Measurements from ENCODE around the gene PTPN6.

PTPN6 gene

DNA sequence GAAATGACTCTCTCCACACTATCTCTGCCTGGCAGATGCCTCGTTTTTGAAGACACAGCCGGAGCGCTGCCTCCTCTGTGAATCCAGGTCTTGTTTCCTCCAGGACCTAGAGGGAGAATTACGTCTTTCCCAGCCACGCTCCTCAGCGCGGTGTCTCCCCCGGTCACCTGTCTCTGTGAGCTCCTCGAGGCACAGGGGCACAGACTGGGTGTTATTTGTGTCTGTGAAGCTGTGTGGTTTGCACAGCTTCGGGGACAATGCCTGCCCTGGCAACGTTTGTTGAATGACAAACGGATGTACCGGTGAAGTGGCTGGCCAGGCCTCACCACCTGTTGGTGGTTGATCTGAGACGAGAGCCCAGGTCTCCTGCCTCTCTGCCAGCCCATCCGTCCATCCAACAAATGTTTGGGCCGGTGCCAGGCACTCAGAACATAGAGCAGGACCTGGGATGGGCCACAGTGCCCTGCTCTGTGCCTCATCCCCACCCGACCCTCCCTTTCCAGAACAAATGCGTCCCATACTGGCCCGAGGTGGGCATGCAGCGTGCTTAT lies 6.1 kb downstream of the PTPN6 start:
- no peak for DNase-seq

DNA sequence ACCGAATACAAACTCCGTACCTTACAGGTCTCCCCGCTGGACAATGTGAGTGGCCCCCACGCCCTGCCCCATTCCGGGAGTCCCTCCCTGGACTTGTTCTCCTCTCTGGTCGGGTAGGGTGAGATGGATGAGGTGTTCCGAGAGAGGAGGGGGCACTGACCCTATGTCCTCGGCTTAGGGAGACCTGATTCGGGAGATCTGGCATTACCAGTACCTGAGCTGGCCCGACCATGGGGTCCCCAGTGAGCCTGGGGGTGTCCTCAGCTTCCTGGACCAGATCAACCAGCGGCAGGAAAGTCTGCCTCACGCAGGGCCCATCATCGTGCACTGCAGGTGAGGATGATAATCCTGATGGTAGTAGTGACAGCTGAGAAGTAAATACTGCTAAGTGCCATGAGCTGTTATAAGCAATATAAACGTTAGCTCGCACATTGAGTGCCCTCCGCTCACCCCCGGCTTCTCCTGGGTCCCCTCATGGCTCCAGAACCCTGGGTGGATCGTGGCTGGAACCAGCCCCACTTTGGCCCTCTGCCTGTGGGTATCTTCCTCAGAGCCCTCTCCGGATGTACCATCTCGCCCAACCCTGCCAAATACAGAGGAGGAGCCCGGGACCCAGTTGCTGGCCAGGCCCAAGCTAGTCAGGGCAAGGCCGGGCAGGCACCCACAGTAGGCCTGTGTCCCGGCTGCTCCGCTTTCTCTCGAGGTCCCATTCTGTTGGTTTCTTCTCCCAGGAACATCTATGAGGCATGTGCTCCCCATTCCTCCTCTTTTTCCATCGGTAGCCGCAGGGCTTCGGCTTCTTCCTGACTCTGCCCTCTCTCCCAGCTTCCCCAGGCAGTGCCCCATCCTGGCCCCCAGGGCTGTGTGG lies 6.8 kb downstream of the PTPN6 start:
- no peak for DNase-seq

DNA sequence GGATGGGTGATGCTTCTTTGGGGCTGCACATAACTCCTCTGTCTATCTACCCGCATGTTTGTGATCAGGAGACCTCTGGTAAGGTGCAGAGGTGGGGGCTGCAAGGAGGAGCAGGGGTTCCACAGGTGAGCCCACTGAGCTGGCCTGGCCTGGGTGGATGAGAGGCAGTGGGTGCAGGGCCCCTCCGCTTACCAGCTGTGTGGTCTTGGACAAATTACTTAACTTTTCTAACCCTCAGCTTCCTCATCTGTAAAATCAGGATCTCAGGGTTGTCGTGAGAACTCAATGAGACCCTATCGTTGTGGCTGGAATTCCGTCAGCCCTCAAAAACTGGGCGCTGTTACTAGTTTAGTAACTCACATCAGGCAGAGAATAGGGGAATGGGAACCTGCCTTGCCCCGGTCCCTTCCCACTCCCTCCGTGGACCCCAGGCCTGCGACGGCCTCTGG lies 7.5 kb downstream of the PTPN6 start:
- DNase-seq, result no peak

DNA sequence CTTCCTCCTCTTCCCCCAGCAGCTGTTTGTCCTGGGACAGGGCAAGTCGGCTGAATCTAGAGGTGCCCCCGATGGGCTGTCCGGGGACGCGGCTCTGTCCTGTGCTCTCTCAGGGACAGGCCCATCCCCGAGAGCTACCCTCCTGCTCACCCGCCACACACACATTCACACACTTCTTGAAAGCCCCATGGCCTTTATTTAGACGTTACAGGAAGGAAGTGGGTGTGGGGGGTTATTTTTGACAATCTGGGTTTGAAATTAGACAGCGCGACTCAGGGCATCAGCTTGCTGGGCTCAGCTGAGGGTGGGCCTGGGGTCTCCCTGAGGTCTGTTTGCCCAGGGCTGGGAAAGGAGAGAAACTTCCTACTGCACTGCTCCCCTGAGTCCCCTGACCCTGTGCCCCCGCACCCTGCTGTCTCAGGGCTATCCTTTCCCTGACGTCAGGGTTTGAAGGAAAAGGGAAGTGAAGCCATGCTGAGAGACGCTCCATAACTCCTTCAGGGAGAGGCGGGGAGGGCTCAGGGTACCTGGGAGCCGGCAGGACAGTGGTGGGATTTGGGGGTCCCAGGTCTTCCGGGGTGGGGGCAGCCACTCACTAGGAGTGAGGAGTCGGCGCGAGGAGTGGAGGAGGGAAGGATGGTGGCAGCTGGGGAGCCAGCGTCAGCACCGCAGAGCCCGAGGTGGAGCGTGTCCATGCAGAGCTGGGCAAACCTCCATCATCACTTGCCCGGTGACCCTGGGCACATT lies 8.1 kb downstream of the PTPN6 start:
- DNase-seq, result no peak

DNA sequence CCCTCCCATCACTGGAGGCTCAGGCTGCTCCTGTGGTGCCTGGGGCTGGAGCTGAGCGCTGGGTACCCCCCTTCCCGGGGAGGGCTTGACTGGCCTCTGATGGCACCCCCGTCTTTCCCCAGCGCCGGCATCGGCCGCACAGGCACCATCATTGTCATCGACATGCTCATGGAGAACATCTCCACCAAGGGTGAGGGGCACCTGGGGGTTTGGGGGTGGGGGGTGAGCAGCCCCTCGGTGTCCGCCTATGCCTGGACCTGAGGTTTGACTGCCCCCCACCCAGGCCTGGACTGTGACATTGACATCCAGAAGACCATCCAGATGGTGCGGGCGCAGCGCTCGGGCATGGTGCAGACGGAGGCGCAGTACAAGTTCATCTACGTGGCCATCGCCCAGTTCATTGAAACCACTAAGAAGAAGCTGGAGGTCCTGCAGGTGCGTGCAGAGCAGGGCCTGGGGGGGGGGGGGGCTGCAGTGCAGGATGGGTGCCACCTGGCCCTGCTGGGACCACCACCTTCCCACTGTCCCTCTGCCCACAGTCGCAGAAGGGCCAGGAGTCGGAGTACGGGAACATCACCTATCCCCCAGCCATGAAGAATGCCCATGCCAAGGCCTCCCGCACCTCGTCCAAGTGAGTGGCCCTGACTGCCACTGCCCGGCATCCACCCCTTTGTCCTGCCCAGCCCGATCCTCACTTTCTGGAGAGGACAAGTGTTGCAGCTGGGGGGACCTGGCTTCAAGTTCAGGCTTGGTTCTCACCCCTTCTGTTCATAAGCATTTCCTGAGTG lies 8.8 kb downstream of the PTPN6 start:
- DNase-seq, result no peak

- no peak for DNase-seq
Observed at GRCh38 chr12:6960593-6961277, 9.6 kb downstream of the PTPN6 start.

DNA sequence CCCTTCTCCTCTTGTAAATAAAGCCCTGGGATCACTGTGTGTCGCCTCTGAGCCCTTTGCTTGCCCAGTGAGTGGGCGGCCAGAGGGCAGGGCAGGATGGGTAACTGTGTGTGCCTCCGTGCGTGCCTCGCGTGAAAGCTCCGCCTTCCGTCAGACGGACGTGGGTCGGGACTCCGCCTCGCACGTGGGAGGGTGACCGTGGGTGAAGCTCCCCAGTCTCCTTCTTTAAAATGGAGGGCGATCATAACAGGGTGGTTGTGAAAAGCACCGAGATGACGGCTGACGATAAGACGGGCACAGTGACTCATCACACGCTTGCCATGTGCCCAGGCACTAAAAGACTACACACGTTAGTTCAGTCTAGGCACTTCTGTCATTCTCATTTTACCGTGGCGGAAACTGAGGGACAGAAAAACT lies 10.1 kb downstream of the PTPN6 start:
- peak; percentile 14 for DNase-seq

- DNase-seq, result peak; percentile 76
Observed at GRCh38 chr12:6961695-6962284, 10.6 kb downstream of the PTPN6 start.

DNA sequence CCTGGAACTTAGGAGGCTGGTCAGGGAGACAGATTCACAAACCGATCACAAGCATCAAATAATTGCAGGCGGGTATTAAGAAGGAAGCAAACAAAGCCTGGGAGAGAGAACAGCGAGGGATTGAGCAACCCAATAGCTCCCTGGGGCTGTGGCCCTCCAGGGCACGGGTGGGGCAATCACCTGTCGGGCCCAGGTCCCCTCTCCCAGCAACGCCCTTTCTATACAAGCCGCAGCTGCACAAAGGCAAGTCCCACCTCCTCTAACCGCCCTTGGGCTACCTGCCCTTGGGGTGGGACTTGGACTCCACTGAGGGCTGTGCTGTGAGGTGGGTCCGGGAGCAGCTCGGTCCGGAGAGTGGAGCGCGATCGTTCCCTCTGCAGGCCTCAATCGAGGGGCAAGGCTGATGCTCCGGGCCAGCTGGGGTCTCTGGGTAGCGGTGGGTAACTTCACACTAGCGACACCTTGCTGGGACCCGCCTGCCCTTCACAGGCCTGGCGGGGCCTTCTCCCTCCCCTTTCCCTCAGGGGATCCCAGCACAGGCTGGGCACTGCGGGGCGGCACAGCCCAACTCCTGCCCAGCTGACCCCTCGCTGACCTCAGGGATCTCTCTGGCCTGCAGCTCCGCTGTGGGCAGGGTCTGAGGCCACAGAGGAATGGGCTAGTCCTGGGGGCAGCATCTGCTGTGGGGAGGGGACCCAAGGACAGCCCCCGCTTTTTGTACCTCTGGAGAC lies 11.3 kb downstream of the PTPN6 start:
- no peak for DNase-seq

DNA sequence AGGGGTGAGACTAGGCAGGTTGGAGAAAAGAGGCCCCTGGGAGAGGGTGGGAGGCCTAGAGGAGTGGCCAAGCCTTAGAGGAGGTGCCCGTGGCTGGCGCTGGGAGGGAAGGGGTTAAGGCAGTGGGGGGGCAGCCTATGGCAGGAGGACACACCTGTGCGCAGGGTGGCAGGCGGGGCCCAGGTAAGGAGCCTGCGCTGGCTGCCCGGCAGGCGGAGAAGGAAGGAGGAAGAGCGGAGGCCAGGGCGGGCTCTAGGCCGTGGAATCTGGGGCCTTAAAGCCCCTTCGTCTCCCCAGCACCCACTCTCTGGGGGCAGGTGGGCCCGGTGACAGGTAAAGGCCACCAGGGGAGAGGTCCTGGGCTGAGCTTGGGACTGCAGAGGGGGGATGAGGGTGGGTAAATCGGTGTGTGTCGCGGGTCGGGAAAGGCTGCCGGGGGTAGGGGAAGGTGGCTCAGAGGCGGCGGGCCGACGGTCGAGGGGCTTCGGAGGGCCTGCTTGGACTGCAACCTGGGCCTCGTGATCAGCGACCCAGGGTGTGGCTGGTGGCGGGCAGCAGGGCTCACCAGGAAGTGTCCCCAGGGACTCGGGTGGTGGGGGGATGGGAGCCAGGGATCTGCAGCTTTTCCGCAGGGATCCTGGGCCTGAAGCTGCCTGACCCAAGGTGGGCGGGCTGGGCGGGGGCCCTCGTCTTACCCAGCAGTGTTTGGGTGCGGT lies 12.0 kb downstream of the PTPN6 start:
- DNase-seq, result peak; percentile 61

DNA sequence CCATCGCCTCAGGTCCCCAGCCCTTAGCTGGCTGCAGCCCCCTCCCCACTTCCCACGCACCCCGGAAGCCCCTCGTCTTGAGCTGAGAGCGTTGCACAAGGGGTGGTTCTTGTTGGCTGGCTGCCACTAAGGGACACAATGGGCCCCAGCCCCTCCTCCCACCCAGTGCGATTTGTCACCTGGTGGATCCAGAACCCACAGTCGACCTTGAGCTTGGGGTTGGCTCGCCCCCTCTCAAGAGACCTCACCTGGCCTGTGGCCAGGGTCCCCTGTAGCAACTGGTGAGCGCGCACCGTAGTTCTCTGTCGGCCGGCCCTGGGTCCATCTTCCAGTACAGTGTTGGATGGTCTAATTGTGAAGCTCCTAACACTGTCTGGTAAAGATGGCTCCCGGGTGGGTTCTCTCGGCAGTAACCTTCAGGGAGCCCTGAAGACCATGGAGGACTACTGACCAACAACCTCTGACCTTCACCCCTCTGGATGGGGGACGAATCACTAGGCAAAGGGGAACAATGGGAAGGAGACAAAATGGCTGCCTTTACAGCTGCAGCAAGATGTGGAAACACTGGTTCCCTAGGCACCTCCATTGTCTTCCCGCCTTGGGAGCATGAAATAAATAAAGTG lies 12.7 kb downstream of the PTPN6 start:
- DNase-seq, result peak; percentile 64

GRCh38 chr12:6964605-6965025 lies 13.5 kb downstream of the PTPN6 start:
- DNase-seq, result no peak

GRCh38 chr12:6965026-6965661 lies 14.0 kb downstream of the PTPN6 start:
- peak; percentile 62 for DNase-seq

GRCh38 chr12:6965714-6966113 lies 14.6 kb downstream of the PTPN6 start:
- DNase-seq, result no peak

DNA sequence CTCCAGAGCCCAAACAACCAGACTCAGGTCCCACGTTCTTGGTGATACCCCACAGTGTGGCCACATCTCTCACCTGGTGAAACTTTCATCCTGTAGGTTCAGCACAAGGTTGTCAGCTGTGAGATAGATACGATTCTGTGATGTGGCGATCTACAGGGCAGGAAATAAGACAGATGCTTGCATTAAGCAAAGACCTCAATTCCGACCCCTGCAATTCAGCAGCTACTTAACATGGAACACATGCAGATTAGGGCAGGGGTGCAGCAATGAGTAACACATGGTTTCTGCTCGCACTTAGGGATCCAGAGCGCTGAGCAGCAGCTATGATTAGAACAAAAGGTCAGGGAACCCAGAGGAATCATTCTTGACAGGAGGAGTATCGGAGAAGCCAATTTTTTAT lies 15.2 kb downstream of the PTPN6 start:
- DNase-seq, result no peak

GRCh38 chr12:6967651-6968100 lies 16.5 kb downstream of the PTPN6 start:
- DNase-seq, result no peak

DNA sequence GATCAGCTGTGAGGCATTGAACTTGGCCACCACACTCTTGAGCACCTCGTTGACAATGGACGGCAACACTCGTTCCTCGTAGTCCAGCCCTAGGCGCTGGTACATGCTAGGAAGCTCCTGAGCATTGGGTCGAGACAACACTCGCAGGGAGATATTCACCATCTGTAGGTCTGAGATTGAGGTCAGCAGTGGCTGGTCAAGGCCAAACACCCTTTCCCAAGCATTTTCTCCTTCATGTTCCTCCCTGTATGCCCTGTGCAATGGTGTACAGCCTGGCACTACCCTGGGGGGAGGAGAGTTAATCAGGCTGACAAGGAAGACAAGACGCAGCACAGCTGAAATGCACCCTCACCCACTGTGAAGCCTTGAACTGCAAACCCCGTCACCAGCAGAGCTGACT lies 17.3 kb downstream of the PTPN6 start:
- no peak for DNase-seq

DNA sequence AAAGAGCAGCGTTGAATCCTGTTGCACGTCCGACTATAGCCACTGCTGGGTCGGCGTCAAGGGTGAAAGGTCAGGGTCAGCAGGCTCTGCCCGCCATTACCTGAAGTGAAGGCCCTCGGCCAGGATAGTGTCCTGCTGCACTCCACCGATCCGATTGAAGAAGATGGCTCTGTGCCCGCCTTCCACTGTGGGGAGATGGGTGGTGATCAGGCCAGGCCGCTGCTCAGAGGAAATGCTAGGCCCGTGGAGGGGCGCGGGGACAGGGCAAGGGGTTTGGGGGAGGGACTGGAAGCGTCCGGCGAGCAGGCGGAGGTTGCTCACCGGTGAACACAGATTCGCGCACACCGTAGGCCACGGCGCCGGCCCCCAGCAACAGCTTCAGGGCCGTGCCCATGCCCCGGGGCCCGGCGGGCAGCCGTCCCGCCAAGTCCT lies 19.0 kb downstream of the PTPN6 start:
- DNase-seq, result no peak

DNA sequence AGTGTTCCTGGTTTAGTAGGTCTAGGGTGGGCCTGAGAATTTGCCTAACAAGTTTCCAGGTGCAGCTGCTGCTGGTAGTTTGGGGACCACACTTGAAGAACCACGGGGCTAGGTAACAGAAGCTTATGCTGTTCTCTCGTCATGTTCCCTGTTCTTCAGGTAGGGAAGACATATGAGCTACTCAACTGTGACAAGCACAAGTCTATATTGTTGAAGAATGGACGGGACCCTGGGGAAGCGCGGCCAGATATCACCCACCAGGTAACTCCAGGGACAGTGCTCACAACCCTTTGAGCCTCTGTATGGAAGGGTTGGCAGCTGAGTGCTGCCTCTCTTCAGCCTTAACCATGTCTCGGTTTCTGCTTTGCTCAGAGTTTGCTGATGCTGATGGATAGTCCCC lies 23.0 kb downstream of the PTPN6 start:
- no peak for DNase-seq
